Measurements from ENCODE around the gene LRRC15.

DNA sequence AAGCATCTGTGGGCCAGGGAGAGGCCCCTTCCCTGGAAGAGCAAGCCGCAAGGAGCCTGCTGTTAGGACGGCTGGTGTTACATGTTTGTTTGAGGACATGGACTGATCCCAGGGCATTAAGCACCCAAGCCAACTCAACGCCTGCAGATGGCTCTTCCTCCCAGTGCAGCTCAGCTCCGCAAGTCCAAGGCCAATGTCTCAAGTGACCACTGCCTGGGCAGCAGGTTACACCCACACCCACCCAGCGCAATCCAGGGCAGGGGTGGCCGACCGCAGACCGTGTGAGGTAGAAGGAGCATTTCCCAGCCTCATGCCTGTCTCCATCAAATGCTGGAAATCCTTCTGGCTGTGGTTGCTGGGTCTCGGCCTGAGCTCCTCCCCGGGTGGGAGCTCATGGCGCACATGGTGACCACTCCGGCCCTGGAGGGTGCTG lies 15.0 kb upstream of the LRRC15 start:
- TF ChIP-seq, protein P1, sequence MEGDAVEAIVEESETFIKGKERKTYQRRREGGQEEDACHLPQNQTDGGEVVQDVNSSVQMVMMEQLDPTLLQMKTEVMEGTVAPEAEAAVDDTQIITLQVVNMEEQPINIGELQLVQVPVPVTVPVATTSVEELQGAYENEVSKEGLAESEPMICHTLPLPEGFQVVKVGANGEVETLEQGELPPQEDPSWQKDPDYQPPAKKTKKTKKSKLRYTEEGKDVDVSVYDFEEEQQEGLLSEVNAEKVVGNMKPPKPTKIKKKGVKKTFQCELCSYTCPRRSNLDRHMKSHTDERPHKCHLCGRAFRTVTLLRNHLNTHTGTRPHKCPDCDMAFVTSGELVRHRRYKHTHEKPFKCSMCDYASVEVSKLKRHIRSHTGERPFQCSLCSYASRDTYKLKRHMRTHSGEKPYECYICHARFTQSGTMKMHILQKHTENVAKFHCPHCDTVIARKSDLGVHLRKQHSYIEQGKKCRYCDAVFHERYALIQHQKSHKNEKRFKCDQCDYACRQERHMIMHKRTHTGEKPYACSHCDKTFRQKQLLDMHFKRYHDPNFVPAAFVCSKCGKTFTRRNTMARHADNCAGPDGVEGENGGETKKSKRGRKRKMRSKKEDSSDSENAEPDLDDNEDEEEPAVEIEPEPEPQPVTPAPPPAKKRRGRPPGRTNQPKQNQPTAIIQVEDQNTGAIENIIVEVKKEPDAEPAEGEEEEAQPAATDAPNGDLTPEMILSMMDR (IDR thresholded peaks at IDR 0.05; ENCODE audit: extremely low read depth in 1 of 2, insufficient read depth in 1 of 2, low read depth in 1 of 2, low read length in 2 of 2), result no peak
- no peak for TF ChIP-seq MYC (IDR thresholded peaks at IDR 0.05; ENCODE audit: low read depth, low read length)
- TF ChIP-seq POLR2A (IDR thresholded peaks at IDR 0.05; ENCODE audit: low read depth, low read length), result no peak
- no peak for TF ChIP-seq EZH2 (IDR thresholded peaks at IDR 0.05; ENCODE audit: borderline replicate concordance, low read depth, low read length, severe bottlenecking)
- TF ChIP-seq POLR2AphosphoS5 (IDR thresholded peaks at IDR 0.05; ENCODE audit: insufficient read depth, low read depth, low read length), result no peak
